ENCODE measurements around the gene RSRC1.

DNA sequence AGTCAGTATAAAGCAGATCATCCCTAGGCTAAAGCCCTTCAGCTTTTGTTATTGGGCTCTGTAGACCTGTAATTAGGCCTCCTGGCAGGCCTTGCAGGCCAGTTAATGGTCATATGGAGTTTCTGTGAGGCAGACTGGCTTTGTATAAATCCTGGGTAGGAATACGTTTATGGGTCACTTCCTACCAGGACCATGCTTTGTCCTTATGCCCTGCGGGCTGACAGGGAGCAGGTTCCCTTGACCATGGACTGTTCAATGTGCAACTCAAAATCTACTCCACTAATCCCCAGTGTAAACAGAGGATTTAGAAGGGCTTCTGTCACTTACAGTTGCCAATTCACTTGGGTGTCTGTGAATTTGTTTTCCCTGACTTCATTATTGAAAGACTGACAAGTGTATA is 258.4 kb downstream of the RSRC1 start:
- TF ChIP-seq, protein P1, sequence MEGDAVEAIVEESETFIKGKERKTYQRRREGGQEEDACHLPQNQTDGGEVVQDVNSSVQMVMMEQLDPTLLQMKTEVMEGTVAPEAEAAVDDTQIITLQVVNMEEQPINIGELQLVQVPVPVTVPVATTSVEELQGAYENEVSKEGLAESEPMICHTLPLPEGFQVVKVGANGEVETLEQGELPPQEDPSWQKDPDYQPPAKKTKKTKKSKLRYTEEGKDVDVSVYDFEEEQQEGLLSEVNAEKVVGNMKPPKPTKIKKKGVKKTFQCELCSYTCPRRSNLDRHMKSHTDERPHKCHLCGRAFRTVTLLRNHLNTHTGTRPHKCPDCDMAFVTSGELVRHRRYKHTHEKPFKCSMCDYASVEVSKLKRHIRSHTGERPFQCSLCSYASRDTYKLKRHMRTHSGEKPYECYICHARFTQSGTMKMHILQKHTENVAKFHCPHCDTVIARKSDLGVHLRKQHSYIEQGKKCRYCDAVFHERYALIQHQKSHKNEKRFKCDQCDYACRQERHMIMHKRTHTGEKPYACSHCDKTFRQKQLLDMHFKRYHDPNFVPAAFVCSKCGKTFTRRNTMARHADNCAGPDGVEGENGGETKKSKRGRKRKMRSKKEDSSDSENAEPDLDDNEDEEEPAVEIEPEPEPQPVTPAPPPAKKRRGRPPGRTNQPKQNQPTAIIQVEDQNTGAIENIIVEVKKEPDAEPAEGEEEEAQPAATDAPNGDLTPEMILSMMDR (IDR thresholded peaks at IDR 0.05; ENCODE audit: low read depth, low read length, poor library complexity, severe bottlenecking): no peak
- TF ChIP-seq EZH2phosphoT487 (IDR thresholded peaks at IDR 0.05; ENCODE audit: borderline replicate concordance, low read length): no peak

Measured in DOHH2 (cell line).